Endothelial cell of hepatic sinusoid (primary cell): Measurements from ENCODE around the gene MAGED2.
"Not testable (repeated sequence)": the region's sequence is repeated elsewhere in the genome, so short reads cannot be mapped to it uniquely, and the experiment has no call there.

ENCODE experiments used
- in situ Hi-C: cut with HindIII; loops from 2 replicates; pipeline ENCODE4 v1.10.0; 2017; ENCODE audit warnings: low sequenced_read_pairs

MAGED2 gene

DNA sequence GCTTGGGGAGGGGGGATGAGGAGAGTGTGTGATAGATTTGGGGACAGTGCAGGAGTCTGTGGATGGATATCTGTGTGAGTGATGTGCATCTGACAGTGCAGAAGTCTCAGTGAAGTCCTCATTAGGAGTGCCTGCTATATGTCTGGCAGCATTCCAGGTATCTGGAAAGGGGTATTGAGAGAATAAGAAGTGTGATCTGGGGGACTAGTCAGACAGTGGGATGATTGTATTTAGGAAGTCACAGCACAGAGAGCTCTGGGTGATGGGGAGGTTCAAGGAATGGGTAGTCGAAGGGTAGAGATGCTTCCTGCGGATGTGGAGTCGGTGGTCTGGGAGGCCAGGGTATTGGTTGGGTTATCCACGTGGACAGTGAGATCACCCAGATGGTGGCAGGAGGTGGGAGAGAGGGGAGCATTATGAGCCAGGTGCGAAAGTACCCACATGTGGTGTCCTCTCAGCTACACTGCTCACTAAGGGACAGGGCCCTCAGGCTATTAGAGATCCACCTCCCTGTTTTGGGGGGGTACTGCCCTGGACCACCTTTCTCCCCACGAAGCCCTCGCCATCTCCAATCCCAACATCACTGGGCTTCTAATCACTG lies 9.8 kb downstream of the MAGED2 start:
- in situ Hi-C loops = no loop called here

DNA sequence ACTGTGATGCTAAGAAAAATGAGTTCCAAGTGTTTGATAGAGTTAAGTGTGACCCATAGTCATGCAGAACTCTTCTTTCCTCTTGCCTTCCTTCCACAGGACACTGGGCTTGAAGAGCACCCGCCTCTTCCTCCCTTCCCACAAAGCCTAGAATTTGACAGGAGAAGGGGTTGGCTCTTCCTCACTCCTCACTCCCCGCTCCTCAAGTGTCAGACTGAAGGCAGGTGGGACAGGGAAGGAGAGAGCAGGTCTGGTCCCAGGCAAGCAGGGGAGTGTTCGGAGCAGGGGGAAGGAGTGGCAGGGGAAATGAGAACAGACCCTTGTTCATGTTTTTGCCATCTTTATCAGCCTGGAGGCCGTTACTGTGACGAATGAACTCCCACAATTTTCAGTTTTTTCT lies 10.7 kb downstream of the MAGED2 start:
- in situ Hi-C loops = no loop called here

DNA sequence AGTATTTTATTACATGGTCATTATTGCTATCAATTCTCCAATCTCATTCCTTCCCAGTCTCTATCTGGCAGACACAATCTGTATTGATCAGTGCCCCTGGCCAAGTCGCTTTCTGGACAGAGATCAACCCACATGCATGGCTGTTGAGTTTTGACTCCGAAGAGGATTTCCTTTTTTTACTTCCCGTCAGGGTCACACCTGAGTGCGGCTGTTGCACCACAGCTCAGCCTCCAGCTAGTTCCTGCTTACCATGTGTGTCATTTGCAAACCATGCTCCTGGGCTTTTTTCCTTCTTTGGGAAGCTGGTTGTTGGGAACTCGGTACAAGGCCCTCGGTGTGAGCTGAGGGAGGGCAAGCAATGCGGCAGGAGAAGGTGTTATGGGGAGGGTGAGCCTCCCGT lies 11.7 kb downstream of the MAGED2 start:
- in situ Hi-C loops = no loop called here

DNA sequence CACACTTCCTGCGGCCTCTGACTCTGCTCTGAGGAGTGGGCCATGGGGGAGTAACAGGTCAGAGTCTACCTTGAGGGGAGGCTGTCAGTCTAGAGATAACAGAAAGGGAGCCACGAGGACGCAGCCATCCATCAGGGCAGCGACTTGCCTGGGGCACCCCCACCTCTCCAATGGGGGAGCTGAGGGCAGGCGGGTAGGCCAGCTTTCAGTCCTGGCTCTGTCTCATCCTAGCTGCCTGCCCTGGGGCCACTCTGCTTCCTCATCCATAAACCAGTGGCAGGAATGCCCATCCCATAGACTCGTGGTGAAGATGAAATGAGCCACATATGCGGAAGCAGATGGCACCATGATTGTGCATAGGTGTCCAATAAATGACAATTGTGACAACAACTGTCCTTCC lies 13.2 kb downstream of the MAGED2 start:
- in situ Hi-C loops = no loop called here

DNA sequence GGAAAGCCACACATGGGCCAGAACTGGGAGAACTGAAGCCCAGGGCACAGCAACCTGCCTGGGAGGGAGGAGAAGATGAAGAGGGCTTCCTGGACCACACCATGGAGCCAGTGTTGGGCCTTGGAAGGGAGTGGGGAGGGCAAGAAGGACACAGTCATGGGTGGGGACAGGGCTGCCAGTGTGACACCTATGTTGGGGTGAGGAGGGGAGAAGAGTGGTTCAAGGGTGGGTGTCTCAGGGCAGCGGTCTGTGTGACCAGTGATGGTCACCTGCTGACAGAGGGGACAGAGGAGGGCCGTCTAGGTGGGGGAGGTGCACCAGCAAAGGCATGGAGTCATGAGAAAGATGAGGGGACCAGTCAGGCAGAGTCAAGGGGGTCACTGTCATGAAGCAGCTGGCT lies 13.8 kb downstream of the MAGED2 start:
- in situ Hi-C loops = no loop called here

GRCh38 chrX:54824195-54824594 lies 16.6 kb downstream of the MAGED2 start:
- in situ Hi-C loops = no loop called here

DNA sequence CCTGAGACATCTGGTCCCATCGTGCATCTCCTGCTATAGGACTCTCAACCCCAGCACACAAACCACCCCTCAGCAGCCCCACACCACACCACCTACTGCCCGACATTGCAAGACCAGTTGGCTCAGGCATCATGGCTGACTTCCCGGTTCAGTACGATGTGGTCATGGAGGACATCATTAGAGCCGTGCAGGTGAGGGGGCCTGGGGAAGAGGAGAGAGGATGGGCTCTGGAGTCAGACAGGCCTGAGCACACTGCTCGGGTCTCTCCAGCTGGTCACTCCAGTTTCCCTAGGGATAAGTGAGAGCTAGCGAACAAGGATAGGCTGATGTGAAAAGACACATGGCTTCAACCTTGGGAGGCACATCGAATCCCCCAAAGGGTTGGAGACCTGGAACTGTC lies 17.2 kb downstream of the MAGED2 start:
- in situ Hi-C loops = no loop called here

GRCh38 chrX:54825716-54826438 lies 18.3 kb downstream of the MAGED2 start:
- in situ Hi-C loops = no loop called here

DNA sequence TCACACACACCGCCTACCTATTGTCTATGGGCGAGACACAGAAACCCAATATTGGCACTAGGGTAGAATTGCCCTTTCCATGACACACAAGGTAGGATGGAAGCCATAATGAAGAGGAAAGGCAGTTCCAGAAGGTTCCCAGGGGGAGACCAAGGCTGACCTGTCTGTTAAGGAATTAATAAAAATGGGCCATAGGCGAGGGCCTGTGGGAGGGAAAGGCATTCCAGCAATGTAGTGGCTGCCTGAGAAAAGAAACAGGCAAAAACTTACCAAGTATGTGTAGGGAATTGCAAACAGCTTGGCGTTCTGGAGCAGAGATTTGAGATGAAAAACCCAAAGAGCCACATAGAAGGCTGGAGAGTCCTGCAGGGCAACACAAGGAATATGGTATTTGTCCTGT lies 19.1 kb downstream of the MAGED2 start:
- in situ Hi-C loops = no loop called here

DNA sequence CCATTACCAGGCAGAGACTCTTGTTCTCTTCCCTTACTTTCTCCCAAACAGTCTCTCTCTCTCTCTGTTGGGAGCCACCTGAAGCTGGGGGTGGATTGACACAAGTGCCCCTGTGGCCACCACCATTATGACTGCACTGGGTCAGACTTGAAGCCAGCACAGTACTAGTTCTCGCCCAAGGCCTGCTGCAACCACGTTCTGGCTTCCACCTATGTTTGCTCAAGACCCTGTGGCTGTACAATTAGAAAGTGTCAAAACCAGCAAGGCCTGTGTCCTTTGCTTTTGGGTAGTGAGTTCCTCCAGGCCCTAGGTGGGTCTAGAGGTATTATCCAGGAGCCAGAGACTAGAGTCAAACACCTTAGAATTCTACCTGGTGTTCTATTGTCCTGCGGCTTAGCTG lies 31.0 kb downstream of the MAGED2 start:
- in situ Hi-C loops = no loop called here

DNA sequence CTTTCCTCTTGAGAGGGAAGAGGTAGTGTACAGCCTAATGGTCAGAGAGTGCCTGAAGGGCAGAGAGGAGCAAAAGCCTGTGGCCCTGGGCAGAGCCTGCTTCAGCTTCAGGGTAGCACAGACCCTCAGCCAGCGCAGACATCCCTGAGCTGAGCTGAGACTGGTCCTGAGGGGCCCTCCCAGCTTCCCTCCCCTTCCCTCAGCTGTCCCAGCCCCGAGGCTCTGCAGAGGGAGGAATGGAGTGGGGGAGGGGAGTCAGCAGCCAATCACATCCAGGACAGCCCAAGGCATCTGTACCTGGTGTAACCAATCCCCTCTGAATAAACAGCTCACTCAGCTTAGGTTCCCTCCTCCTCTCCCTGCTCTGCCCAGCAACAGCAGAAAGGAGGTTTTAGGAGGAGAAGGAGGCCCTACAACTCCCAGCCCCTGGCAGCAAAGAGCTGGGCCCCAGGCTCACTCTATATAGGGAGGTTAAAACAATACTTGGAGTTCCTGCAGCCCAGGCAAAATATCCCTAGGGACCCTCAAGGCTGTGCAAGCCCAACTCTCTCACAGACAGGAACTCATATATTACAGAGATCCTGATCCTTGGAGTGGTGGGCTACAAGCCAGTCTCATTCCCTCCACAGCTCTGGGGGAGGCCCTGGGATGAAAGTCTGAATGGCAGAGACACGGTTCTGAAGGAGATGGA lies 33.8 kb downstream of the MAGED2 start:
- in situ Hi-C loops = not testable (repeated sequence)

- in situ Hi-C loops = no loop called here
These were observed 35.1 kb downstream of the MAGED2 start for GRCh38 chrX:54842607-54843006.

GRCh38 chrX:54843050-54843449 lies 35.5 kb downstream of the MAGED2 start:
- in situ Hi-C loops = no loop called here

DNA sequence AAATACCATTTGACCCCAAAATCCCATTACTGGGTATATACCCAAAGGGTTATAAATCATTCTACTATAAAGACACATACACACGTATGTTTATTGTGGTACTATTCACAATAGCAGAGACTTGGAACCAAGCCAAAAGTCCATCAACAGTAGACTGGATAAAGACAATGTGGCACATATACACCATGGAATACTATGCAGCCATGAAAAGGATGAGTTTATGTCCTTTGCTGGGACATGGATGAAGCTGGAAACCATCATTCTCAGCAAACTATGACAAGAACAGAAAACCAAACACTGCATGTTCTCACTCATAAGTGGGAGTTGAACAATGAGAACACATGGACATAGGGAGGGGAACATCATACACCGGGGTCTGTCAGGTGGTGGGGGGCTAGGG lies 40.2 kb downstream of the MAGED2 start:
- in situ Hi-C loops = not testable (repeated sequence)

DNA sequence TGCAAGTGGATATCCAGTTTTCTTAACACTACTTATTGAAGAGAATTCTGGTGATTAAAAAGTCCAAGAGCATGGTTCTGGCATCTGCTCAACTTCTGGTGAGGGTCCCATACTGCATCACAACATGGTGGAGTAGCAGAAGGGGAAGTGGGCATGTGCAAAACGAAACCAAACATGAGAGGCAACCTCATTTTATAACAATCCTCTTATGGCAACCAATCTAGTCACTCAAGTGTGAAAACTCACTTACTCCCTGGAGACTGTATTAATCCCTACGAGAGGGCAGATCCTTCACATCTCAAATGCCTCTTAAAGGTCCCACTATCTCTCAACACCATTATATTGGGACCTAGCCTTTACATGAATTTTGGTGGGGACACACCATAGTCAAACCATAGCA lies 57.7 kb downstream of the MAGED2 start:
- in situ Hi-C loops = no loop called here
